ENCODE data around the gene TOR3A. TPM values are rescaled to one million over a fixed set of nuclear protein-coding genes. Genes with fewer than 3 reads are reported as not detected.

Gene TOR3A
- total and polyA plus RNA-seq, 4 donors = 7.3 to 23.4 (median 16.2) TPM

- intact Hi-C loops (cut with DNase I) = no loop called here
- Histone ChIP-seq H3K4me1 (ENCODE audit: control insufficient read depth in 1 of 2, insufficient read depth in 2 of 2, low read length in 2 of 2) (no peaks in the 10 kb centered on the region), H3K4me3 (ENCODE audit: low read length in 2 of 2) (peak overlapping the region in 1 of 2 donors; percentile 14), H3K27ac (ENCODE audit: low read depth in 1 of 2, low read length in 2 of 2) (peak overlapping the region in 1 of 2 donors; percentile 17), H3K36me3 (ENCODE audit: control insufficient read depth in 1 of 2, insufficient read depth in 2 of 2, low read length in 1 of 2) (no peaks in the 10 kb centered on the region), H3K27me3 (ENCODE audit: control insufficient read depth in 1 of 2, insufficient read depth in 2 of 2, low read length in 1 of 2) (no peaks in the 10 kb centered on the region), H3K9me3 (ENCODE audit: control insufficient read depth, low read length) (no peaks in the 10 kb centered on the region)
- ATAC-seq (ENCODE audit: low FRiP score) (peak; percentile 79), DNase-seq (no peak)
- WGBS, 2 donors = 73 to 74% methylated on average over 2 of the region's 2 CpGs
Measured at GRCh38 chr1:179142889-179143299, 61.0 kb downstream of the TOR3A start.

- no peaks in the 10 kb centered on the region for H3K27me3 ChIP-seq (ENCODE audit: control insufficient read depth in 1 of 2, insufficient read depth in 2 of 2, low read length in 1 of 2)
- intact Hi-C loops (cut with DNase I) = no loop called here
- no peaks in the 10 kb centered on the region for H3K4me1 ChIP-seq (ENCODE audit: control insufficient read depth in 1 of 2, insufficient read depth in 2 of 2, low read length in 2 of 2)
- ATAC-seq (ENCODE audit: low FRiP score) (peak; percentile 75), DNase-seq (no peak)
- H3K27ac ChIP-seq (ENCODE audit: low read depth in 1 of 2, low read length in 2 of 2) = no peak overlapping the region
- H3K9me3 ChIP-seq (ENCODE audit: control insufficient read depth, low read length) = no peaks in the 10 kb centered on the region
- no peak overlapping the region for H3K4me3 ChIP-seq (ENCODE audit: low read length in 2 of 2)
- 43 to 46% methylated on average over 3 of the region's 3 CpGs for WGBS, 2 donors
- H3K36me3 ChIP-seq (ENCODE audit: control insufficient read depth in 1 of 2, insufficient read depth in 2 of 2, low read length in 1 of 2) = no peaks in the 10 kb centered on the region
Measured at GRCh38 chr1:179143322-179143721, 61.5 kb downstream of the TOR3A start.

GRCh38 chr1:179144626-179145025 is 62.8 kb downstream of the TOR3A start:
- Histone ChIP-seq H3K27me3 (ENCODE audit: control insufficient read depth in 1 of 2, insufficient read depth in 2 of 2, low read length in 1 of 2) (no peaks in the 10 kb centered on the region), H3K27ac (ENCODE audit: low read depth in 1 of 2, low read length in 2 of 2) (no peak overlapping the region), H3K36me3 (ENCODE audit: control insufficient read depth in 1 of 2, insufficient read depth in 2 of 2, low read length in 1 of 2) (no peaks in the 10 kb centered on the region), H3K4me1 (ENCODE audit: control insufficient read depth in 1 of 2, insufficient read depth in 2 of 2, low read length in 2 of 2) (no peaks in the 10 kb centered on the region), H3K9me3 (ENCODE audit: control insufficient read depth, low read length) (no peaks in the 10 kb centered on the region), H3K4me3 (ENCODE audit: low read length in 2 of 2) (no peak overlapping the region)
- WGBS, 2 donors = 92 to 100% methylated on average over 1 of the region's 1 CpG
- intact Hi-C loops (cut with DNase I) = no loop called here
- ATAC-seq (ENCODE audit: low FRiP score) (no peak), DNase-seq (no peak)

GRCh38 chr1:179145521-179145920 is 63.7 kb downstream of the TOR3A start:
- no peaks in the 10 kb centered on the region for H3K9me3 ChIP-seq (ENCODE audit: control insufficient read depth, low read length)
- H3K27ac ChIP-seq (ENCODE audit: low read depth in 1 of 2, low read length in 2 of 2) = no peak overlapping the region
- ATAC-seq (ENCODE audit: low FRiP score) = no peak
- 97 to 100% methylated on average over 3 of the region's 3 CpGs for WGBS, 2 donors
- no peaks in the 10 kb centered on the region for H3K36me3 ChIP-seq (ENCODE audit: control insufficient read depth in 1 of 2, insufficient read depth in 2 of 2, low read length in 1 of 2)
- intact Hi-C loops (cut with DNase I) = no loop called here
- H3K4me1 ChIP-seq (ENCODE audit: control insufficient read depth in 1 of 2, insufficient read depth in 2 of 2, low read length in 2 of 2) = no peaks in the 10 kb centered on the region
- no peak overlapping the region for H3K4me3 ChIP-seq (ENCODE audit: low read length in 2 of 2)
- DNase-seq = no peak
- no peaks in the 10 kb centered on the region for H3K27me3 ChIP-seq (ENCODE audit: control insufficient read depth in 1 of 2, insufficient read depth in 2 of 2, low read length in 1 of 2)

Other genes with a start within 250 kb of the TOR3A start
- 10 to 100 TPM; 24.2 to 60.4 TPM for gene ANGPTL1, start 211.0 kb upstream of the TOR3A start, total RNA-seq
- 10 to 100 TPM; 43.8 to 65.6 TPM for gene ANGPTL1, start 211.0 kb upstream of the TOR3A start, polyA plus RNA-seq
- gene FAM20B, start 56.2 kb upstream of the TOR3A start, total RNA-seq = 10 to 100 TPM; 55.6 to 75.5 TPM
- 10 to 100 TPM; 22.5 to 23.9 TPM for gene FAM20B, start 56.2 kb upstream of the TOR3A start, polyA plus RNA-seq
- 10 to 100 TPM; 57.0 to 58.5 TPM for gene ABL2, start 147.6 kb downstream of the TOR3A start, total RNA-seq
- gene ABL2, start 147.6 kb downstream of the TOR3A start, polyA plus RNA-seq = 1 to 10 TPM; 2.4 to 5.4 TPM
- gene SOAT1, start 211.7 kb downstream of the TOR3A start, total RNA-seq = 10 to 100 TPM; 38.6 to 42.7 TPM
- gene SOAT1, start 211.7 kb downstream of the TOR3A start, polyA plus RNA-seq = 1 to 10 TPM; 6.0 to 6.7 TPM

All from aorta (tissue), 5 donors.